Transverse colon (tissue), 4 donors: ENCODE data around the gene CCDC134.

Experiments
- EP300 ChIP-seq: sonication (generic); formaldehyde crosslinking; IDR thresholded peaks from one replicate; pipeline ENCODE4 v1.6.1; 2017; ENCODE audit warnings: antibody characterized with exemption, low read depth
- POLR2A ChIP-seq: fragments of 450-650 bp; IDR thresholded peaks from one replicate; pipeline ENCODE4 v1.6.1; 2016; ENCODE audit warnings: antibody characterized with exemption, mild to moderate bottlenecking, moderate library complexity
- POLR2AphosphoS5 ChIP-seq, 3 donors: sonication (generic); formaldehyde crosslinking; IDR thresholded peaks; one replicate each; pipeline ENCODE4 v1.6.1; 2016; ENCODE audit warnings: antibody characterized with exemption in 3 of 3
- TF ChIP-seq, protein P1 (sequence below), 5 experiments: fragments of 200-600 bp in 3 of 5; fragments of 450-650 bp in 2 of 5; sonication (generic) in 3 of 5; IDR thresholded peaks; 1 replicate in 2 of 5; 2 replicates in 3 of 5; pipeline ENCODE4 v1.5.1; 2016 to 2017; ENCODE audit warnings: antibody characterized with exemption in 5 of 5, inconsistent platforms in 3 of 5, mild to moderate bottlenecking in 2 of 5, moderate library complexity in 1 of 5

DNA sequence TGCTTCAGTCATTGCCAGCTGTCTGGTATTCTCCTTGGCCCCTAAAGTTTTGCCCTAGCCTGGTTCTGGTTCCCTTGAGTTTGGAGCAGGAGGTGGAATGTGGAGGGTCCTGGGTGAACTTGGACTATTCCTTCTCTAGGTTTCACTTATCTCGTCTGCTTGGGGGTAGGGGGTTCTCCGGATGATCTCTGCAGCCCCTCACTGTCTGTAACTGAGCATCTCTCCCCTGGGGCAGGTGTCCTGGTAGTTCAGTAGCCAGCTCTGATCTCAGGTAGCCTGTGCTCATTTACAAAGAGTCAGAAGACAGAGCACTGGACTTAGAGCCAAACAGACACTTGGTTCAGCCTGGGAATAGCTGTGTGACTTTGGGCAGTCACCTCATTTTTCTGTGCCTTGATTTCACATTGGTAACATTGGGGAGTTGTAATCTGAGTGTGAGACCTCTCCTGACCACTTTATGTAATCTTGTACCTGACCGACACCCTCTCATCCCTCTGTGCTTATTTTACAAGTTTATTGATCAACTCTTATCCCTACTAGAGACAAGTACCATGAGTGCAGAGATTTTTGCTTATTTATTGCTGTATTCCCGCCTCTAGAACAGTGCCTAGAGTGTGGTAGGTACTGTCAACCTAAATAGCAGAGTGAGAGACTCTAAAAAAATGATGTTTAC, 804 bp downstream of the CCDC134 start:
- TF ChIP-seq, protein P1, sequence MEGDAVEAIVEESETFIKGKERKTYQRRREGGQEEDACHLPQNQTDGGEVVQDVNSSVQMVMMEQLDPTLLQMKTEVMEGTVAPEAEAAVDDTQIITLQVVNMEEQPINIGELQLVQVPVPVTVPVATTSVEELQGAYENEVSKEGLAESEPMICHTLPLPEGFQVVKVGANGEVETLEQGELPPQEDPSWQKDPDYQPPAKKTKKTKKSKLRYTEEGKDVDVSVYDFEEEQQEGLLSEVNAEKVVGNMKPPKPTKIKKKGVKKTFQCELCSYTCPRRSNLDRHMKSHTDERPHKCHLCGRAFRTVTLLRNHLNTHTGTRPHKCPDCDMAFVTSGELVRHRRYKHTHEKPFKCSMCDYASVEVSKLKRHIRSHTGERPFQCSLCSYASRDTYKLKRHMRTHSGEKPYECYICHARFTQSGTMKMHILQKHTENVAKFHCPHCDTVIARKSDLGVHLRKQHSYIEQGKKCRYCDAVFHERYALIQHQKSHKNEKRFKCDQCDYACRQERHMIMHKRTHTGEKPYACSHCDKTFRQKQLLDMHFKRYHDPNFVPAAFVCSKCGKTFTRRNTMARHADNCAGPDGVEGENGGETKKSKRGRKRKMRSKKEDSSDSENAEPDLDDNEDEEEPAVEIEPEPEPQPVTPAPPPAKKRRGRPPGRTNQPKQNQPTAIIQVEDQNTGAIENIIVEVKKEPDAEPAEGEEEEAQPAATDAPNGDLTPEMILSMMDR (IDR thresholded peaks at IDR 0.05), result no peak
- TF ChIP-seq POLR2A (no peak), POLR2AphosphoS5 (IDR thresholded peaks at IDR 0.05) (no peak), EP300 (no peak)
